GM18858 (cell line): Measurements from ENCODE around the gene GNB2.

ENCODE experiments used
- ATAC-seq: cut with Tn5 transposase; IDR thresholded peaks from one replicate; pipeline ENCODE4 v1.9.1; 2021; ENCODE audit not compliant: unreplicated experiment

Gene GNB2

GRCh38 chr7:100680576-100681271 lies 7.2 kb downstream of the GNB2 start:
- no peak for ATAC-seq

- ATAC-seq, result no peak
Measured at GRCh38 chr7:100681491-100682227, 8.1 kb downstream of the GNB2 start.

GRCh38 chr7:100682228-100682741 lies 8.7 kb downstream of the GNB2 start:
- no peak for ATAC-seq

- no peak for ATAC-seq
Measured at GRCh38 chr7:100682991-100683658, 9.6 kb downstream of the GNB2 start.

- ATAC-seq, result no peak
Measured at GRCh38 chr7:100683659-100684533, 10.4 kb downstream of the GNB2 start.

GRCh38 chr7:100684534-100685042 lies 11.0 kb downstream of the GNB2 start:
- no peak for ATAC-seq

- no peak for ATAC-seq
Measured at GRCh38 chr7:100685049-100685605, 11.6 kb downstream of the GNB2 start.

GRCh38 chr7:100685631-100686145 lies 12.1 kb downstream of the GNB2 start:
- ATAC-seq, result no peak

- no peak for ATAC-seq
Measured at GRCh38 chr7:100686201-100686821, 12.8 kb downstream of the GNB2 start.

GRCh38 chr7:100686822-100687211 lies 13.3 kb downstream of the GNB2 start:
- ATAC-seq, result no peak

GRCh38 chr7:100687261-100687660 lies 13.7 kb downstream of the GNB2 start:
- no peak for ATAC-seq

- ATAC-seq, result no peak
Measured at GRCh38 chr7:100687751-100688300, 14.3 kb downstream of the GNB2 start.

- no peak for ATAC-seq
Measured at GRCh38 chr7:100688326-100688860, 14.9 kb downstream of the GNB2 start.

GRCh38 chr7:100689230-100690135 lies 15.9 kb downstream of the GNB2 start:
- ATAC-seq, result no peak

GRCh38 chr7:100691676-100692577 lies 18.4 kb downstream of the GNB2 start:
- no peak for ATAC-seq

GRCh38 chr7:100692578-100692961 lies 19.0 kb downstream of the GNB2 start:
- no peak for ATAC-seq
